Ascending aorta (tissue), 2 donors: ENCODE data around the gene PPP4R1. TPM values are rescaled to one million over a fixed set of nuclear protein-coding genes. Genes with fewer than 3 reads are reported as not detected.
"Not testable (repeated sequence)": the region's sequence is repeated elsewhere in the genome, so short reads cannot be mapped to it uniquely, and the experiment has no call there.

Experiments used
- DNase-seq, 2 donors: peaks; one replicate each; pipeline ENCODE4 v3.0.0-alpha.2; 2019; ENCODE audit warnings: low spot score in 2 of 2
- H3K27ac ChIP-seq, 2 donors: fragments of 200-600 bp; sonication (generic); one replicate each; pipeline ENCODE4 v1.5.1; 2016 to 2017; ENCODE audit warnings: mild to moderate bottlenecking in 1 of 2
- H3K27me3 ChIP-seq: fragments of 200-600 bp; sonication (generic); one replicate; pipeline ENCODE4 v1.5.1; 2017
- H3K36me3 ChIP-seq, 2 donors: fragments of 200-600 bp; sonication (generic); one replicate each; pipeline ENCODE4 v1.5.1; 2016
- H3K4me1 ChIP-seq, 2 donors: fragments of 200-600 bp; sonication (generic); one replicate each; pipeline ENCODE4 v1.5.1; 2016 to 2017; ENCODE audit warnings: mild to moderate bottlenecking in 1 of 2
- H3K4me3 ChIP-seq, 2 donors: fragments of 200-600 bp; sonication (generic); one replicate each; pipeline ENCODE4 v1.5.1; 2016 to 2017; ENCODE audit warnings: mild to moderate bottlenecking in 1 of 2
- H3K9me3 ChIP-seq, 2 donors: fragments of 200-600 bp; sonication (generic); one replicate each; pipeline ENCODE4 v1.5.1; 2016
- CTCF ChIP-seq, 3 experiments: fragments of 200-600 bp in 2 of 3; fragments of 450-650 bp in 1 of 3; sonication (generic) in 2 of 3; IDR thresholded peaks; one replicate each; pipeline ENCODE4 v1.5.1; 2016 to 2019; ENCODE audit warnings: antibody characterized with exemption in 3 of 3, mild to moderate bottlenecking in 1 of 3, moderate library complexity in 1 of 3
- intact Hi-C: fragments of 100-400 bp; cut with DNase I; formaldehyde crosslinking; loops from one replicate; pipeline ENCODE4 v1.15.1; 2023
- total RNA-seq: library from RNA; depleted of rRNA; stranded (reverse); fragments of >200 nt; gene quantifications from one replicate; pipeline ENCODE4 v1.1.0, GENCODE V29; 2016

PPP4R1 gene
- total RNA-seq, 1 donor from 2014 or later: 34.4 TPM

GRCh38 chr18:9608728-9609127, 5.6 kb downstream of the PPP4R1 start:
- Histone ChIP-seq H3K9me3 (no peaks in the 10 kb centered on the region), H3K27ac (no peak overlapping the region), H3K4me1 (peaks cover 5 to 17% of the 10 kb centered on the region in 2 donors), H3K27me3 (no peaks in the 10 kb centered on the region), H3K36me3 (no peaks in the 10 kb centered on the region), H3K4me3 (no peak overlapping the region)
- TF ChIP-seq CTCF (IDR thresholded peaks at IDR 0.05): no peak
- no peak for DNase-seq
- intact Hi-C loops: no loop called here

GRCh38 chr18:9608298-9608697, 6.1 kb downstream of the PPP4R1 start:
- DNase-seq: no peak
- H3K36me3 ChIP-seq: no peaks in the 10 kb centered on the region
- no peak overlapping the region for H3K4me3 ChIP-seq
- intact Hi-C loops: no loop called here
- H3K4me1 ChIP-seq: peaks cover 5 to 16% of the 10 kb centered on the region in 2 donors
- TF ChIP-seq CTCF (IDR thresholded peaks at IDR 0.05): no peak
- no peaks in the 10 kb centered on the region for H3K9me3 ChIP-seq
- H3K27ac ChIP-seq: no peak overlapping the region
- H3K27me3 ChIP-seq: no peaks in the 10 kb centered on the region

- H3K27me3 ChIP-seq, H3K36me3 ChIP-seq, DNase-seq, intact Hi-C loops, H3K9me3 ChIP-seq, H3K27ac ChIP-seq, H3K4me3 ChIP-seq: not testable (repeated sequence)
- H3K4me1 ChIP-seq: peaks cover 0 to 10% of the 10 kb centered on the region in 2 donors
Measured at GRCh38 chr18:9607111-9607510, 7.2 kb downstream of the PPP4R1 start.

GRCh38 chr18:9606039-9606438, 8.3 kb downstream of the PPP4R1 start:
- Histone ChIP-seq H3K4me3 (no peak overlapping the region), H3K27me3 (no peaks in the 10 kb centered on the region), H3K27ac (no peak overlapping the region), H3K9me3 (no peaks in the 10 kb centered on the region), H3K36me3 (no peaks in the 10 kb centered on the region), H3K4me1 (peaks cover 0 to 10% of the 10 kb centered on the region in 2 donors)
- TF ChIP-seq CTCF (IDR thresholded peaks at IDR 0.05): no peak
- intact Hi-C loops: no loop called here
- DNase-seq: no peak

GRCh38 chr18:9604348-9604747, 10.0 kb downstream of the PPP4R1 start:
- peaks cover 0 to 3% of the 10 kb centered on the region in 2 donors for H3K4me1 ChIP-seq
- H3K36me3 ChIP-seq: no peaks in the 10 kb centered on the region
- peaks cover 0 to 6% of the 10 kb centered on the region in 2 donors for H3K9me3 ChIP-seq
- H3K27ac ChIP-seq: no peak overlapping the region
- TF ChIP-seq CTCF (IDR thresholded peaks at IDR 0.05): no peak
- no peak overlapping the region for H3K4me3 ChIP-seq
- intact Hi-C loops: no loop called here
- no peak for DNase-seq
- H3K27me3 ChIP-seq: no peaks in the 10 kb centered on the region

- H3K36me3 ChIP-seq: no peaks in the 10 kb centered on the region
- H3K4me1 ChIP-seq: peaks cover 0 to 14% of the 10 kb centered on the region in 2 donors
- no peak for TF ChIP-seq CTCF (IDR thresholded peaks at IDR 0.05)
- H3K27me3 ChIP-seq: no peaks in the 10 kb centered on the region
- no peak overlapping the region for H3K4me3 ChIP-seq
- H3K27ac ChIP-seq: no peak overlapping the region
- intact Hi-C loops: no loop called here
- peaks cover 0 to 9% of the 10 kb centered on the region in 2 donors for H3K9me3 ChIP-seq
- no peak for DNase-seq
Measured at GRCh38 chr18:9599328-9599727, 15.0 kb downstream of the PPP4R1 start.
